ENCODE results near the gene DDIT3.

GRCh38 chr12:57534991-57535543 is 14.8 kb upstream of the DDIT3 start:
- TF ChIP-seq CTCF (IDR thresholded peaks at IDR 0.05; ENCODE audit: insufficient read depth, low read depth, low read length) (no peak), EZH2 (IDR thresholded peaks at IDR 0.05; ENCODE audit: insufficient read depth, low read length) (no peak)

Data from astrocyte (in vitro differentiated cells and primary cell).